Measurements from ENCODE around the gene ACOX1. TPM values are rescaled to one million over a fixed set of nuclear protein-coding genes. Genes with fewer than 3 reads are reported as not detected.
A peak's percentile ranks its signal among the peaks of the same experiment; 100 is the strongest.

ACOX1 gene
- total and polyA plus RNA-seq, 2 of the 13 experiments (the other 11 are each of a cell fraction or from before 2014, with no cell fraction given): 86.4 to 120 TPM

- peak; percentile 91 for TF ChIP-seq ZBTB33 (CRISPR knock-in tag; IDR thresholded peaks at IDR 0.05)
- TF ChIP-seq ZNF782 (CRISPR knock-in tag; IDR thresholded peaks at IDR 0.05; ENCODE audit: borderline replicate concordance): no peak
- TF ChIP-seq HNF4A (CRISPR knock-in tag; IDR thresholded peaks at IDR 0.05): peak; percentile 30; the same call in 1 of the 2 replicates
- peak; percentile 32; the same call in 1 of the 2 replicates for TF ChIP-seq ZFX (CRISPR knock-in tag; IDR thresholded peaks at IDR 0.05; ENCODE audit: low read depth)
- TF ChIP-seq NR2F6 (IDR thresholded peaks at IDR 0.05): 0 out of 2 replicates have a peak, but pooled peaks have one; percentile 20
- TF ChIP-seq NR2F6 (CRISPR knock-in tag; IDR thresholded peaks at IDR 0.05): peak; percentile 30; the same call in 1 of the 2 replicates
- TF ChIP-seq BHLHE40 (IDR thresholded peaks at IDR 0.05; ENCODE audit: low read length): 0 out of 2 replicates have a peak, but pooled peaks have one; percentile 4
- TF ChIP-seq ZNF121 (CRISPR knock-in tag; IDR thresholded peaks at IDR 0.05): peak; percentile 98
- TF ChIP-seq SP1 (IDR thresholded peaks at IDR 0.05): no peak
- TF ChIP-seq SP1 (CRISPR knock-in tag; IDR thresholded peaks at IDR 0.05): 0 out of 2 replicates have a peak, but pooled peaks have one; percentile 41
- TF ChIP-seq JDP2 (CRISPR knock-in tag; IDR thresholded peaks at IDR 0.05; ENCODE audit: borderline replicate concordance): no peak
- no peak for TF ChIP-seq MXD3 (CRISPR knock-in tag; IDR thresholded peaks at IDR 0.05)
- TF ChIP-seq PTBP1 (IDR thresholded peaks at IDR 0.05; ENCODE audit: low read depth, low read length, poor library complexity, severe bottlenecking): peak; percentile 70
- TF ChIP-seq ZNF280B (CRISPR knock-in tag; IDR thresholded peaks at IDR 0.05; ENCODE audit: borderline replicate concordance): no peak
- TF ChIP-seq GATAD2A (CRISPR knock-in tag; IDR thresholded peaks at IDR 0.05): 0 out of 2 replicates have a peak, but pooled peaks have one; percentile 11
- TF ChIP-seq NPAS2 (CRISPR knock-in tag; IDR thresholded peaks at IDR 0.05; ENCODE audit: borderline replicate concordance): no peak
- TF ChIP-seq HNRNPLL (IDR thresholded peaks at IDR 0.05; ENCODE audit: low read depth, low read length, poor library complexity, severe bottlenecking): peak; percentile 23
- 0 out of 2 replicates have a peak, but pooled peaks have one; percentile 11 for TF ChIP-seq ZBTB7A (CRISPR knock-in tag; IDR thresholded peaks at IDR 0.05)
- TF ChIP-seq ZNF556 (CRISPR knock-in tag; IDR thresholded peaks at IDR 0.05; ENCODE audit: borderline replicate concordance): no peak
- TF ChIP-seq ZKSCAN5 (CRISPR knock-in tag; IDR thresholded peaks at IDR 0.05): no peak
- TF ChIP-seq HNRNPL (IDR thresholded peaks at IDR 0.05; ENCODE audit: low read depth, low read length): peak; percentile 83
- no peak for TF ChIP-seq ZKSCAN8 (CRISPR knock-in tag; IDR thresholded peaks at IDR 0.05; ENCODE audit: borderline replicate concordance)
- 0 out of 2 replicates have a peak, but pooled peaks have one; percentile 21 for TF ChIP-seq HIC2 (CRISPR knock-in tag; IDR thresholded peaks at IDR 0.05; ENCODE audit: low read depth)
- peak; percentile 41 for TF ChIP-seq YY1 (IDR thresholded peaks at IDR 0.05; ENCODE audit: insufficient read depth, insufficient replicate concordance, low read depth, low read length)
- TF ChIP-seq FOXM1 (CRISPR knock-in tag; IDR thresholded peaks at IDR 0.05): no peak
- no peak for TF ChIP-seq KLF15 (CRISPR knock-in tag; IDR thresholded peaks at IDR 0.05; ENCODE audit: borderline replicate concordance)
Observed at GRCh38 chr17:75914643-75915267, 64.2 kb downstream of the ACOX1 start (continued).
